Bronchial epithelial cell (primary cell): ENCODE measurements around the gene TGFBR3. TPM values are rescaled to one million over a fixed set of nuclear protein-coding genes. Genes with fewer than 3 reads are reported as not detected.

Experiments used
- DNase-seq: peaks from one replicate; pipeline ENCODE4 v3.0.0-alpha.2; 2010; ENCODE audit warnings: low read depth
- FAIRE-seq: peaks from 2 replicates; lab custom pipeline; 2011; peaks lifted over from hg19 to GRCh38; lab: Jason Lieb, UNC
- H3K27me3 ChIP-seq: 2 replicates; pipeline ENCODE4 v1.5.1; 2011; ENCODE audit warnings: low read length; ENCODE audit not compliant: control insufficient read depth, insufficient read depth
- H3K36me3 ChIP-seq: 2 replicates; pipeline ENCODE4 v1.5.1; 2011; ENCODE audit warnings: low read length; ENCODE audit not compliant: control insufficient read depth, insufficient read depth
- H3K4me3 ChIP-seq: 2 replicates; pipeline ENCODE4 v1.5.1; 2011; ENCODE audit warnings: mild to moderate bottlenecking, low read depth, low read length, control low read depth
- total RNA-seq: library from RNA; depleted of rRNA; stranded (reverse); fragments of >200 nt; gene quantifications from 2 replicates; pipeline ENCODE4 v1.2.1, GENCODE V29; 2014
- TF ChIP-seq, protein P1 (sequence below): IDR thresholded peaks from 2 replicates; pipeline ENCODE4 v1.5.1; 2011; ENCODE audit warnings: mild to moderate bottlenecking, moderate library complexity, low read length, control low read depth, inconsistent platforms; ENCODE audit not compliant: insufficient read depth, severe bottlenecking

The TGFBR3 gene
- total RNA-seq, 1 donor from 2014 or later, result 1.8 TPM

DNA sequence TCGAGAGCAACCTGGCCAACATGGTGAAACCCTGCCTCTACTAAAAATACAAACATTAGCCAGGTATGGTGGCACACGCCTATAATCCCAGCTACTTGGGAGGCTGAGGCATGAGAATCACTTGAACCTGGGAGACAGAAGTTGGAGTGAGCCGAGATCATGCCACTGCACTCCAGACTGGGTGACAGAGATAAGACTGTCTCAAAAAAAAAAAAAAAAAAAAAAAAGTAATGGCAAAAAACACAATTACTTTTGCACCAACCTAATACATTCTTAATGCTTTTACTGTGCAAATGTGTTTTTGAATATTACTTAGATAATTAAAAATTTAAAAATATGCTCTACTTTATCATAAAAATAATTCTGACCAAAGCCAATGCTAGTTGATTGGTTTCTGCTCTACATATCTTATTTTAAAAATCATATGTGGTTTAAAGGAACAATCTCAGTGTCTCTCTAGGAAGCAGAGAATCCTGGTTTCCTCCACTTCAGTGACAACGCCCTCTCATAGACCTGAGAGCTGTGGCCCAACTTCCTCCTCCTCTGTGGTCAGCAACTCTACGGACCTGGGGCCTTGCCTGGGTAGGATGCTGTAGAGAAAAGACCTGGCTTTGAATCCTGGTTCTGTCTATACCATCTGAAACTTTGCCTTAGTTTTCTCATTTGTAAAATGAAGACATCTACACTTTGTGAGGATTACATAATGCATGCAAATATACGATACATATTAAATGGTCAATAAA, 64.7 kb downstream of the TGFBR3 start:
- no peak for FAIRE-seq

DNA sequence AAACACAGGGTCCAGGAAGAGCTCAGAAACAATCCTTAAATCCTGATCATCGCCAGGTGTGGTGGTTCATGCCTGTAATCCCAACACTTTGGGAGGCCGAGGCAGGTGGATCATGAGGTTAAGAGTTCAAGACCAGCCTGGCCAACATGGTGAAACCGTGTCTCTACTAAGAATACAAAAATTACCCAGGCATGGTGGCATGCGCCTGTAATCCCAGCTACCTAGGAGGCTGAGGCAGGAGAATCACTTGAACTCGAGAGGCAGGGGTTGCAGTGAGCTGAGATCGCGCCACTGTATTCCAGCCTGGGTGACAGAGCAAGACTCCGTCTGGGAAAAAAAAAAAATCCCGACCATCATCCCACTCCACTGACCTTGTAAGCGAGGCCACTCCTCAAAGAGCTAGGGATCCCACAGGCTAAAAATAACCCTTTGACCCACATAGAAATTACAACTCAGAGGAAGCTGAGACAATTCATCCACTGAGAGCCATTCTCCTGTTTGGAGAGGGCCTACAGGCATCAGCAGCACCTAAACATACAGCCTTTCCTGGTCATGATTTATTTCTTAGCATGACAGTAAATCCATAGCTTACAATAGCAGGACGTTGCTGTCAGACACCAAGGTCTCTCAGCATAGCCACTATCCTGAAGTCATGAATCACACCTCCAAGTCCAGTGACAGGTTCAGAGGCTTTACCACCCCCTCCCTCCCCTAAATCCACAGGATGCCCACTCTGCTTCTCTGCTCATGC, 66.7 kb downstream of the TGFBR3 start:
- TF ChIP-seq, protein P1, sequence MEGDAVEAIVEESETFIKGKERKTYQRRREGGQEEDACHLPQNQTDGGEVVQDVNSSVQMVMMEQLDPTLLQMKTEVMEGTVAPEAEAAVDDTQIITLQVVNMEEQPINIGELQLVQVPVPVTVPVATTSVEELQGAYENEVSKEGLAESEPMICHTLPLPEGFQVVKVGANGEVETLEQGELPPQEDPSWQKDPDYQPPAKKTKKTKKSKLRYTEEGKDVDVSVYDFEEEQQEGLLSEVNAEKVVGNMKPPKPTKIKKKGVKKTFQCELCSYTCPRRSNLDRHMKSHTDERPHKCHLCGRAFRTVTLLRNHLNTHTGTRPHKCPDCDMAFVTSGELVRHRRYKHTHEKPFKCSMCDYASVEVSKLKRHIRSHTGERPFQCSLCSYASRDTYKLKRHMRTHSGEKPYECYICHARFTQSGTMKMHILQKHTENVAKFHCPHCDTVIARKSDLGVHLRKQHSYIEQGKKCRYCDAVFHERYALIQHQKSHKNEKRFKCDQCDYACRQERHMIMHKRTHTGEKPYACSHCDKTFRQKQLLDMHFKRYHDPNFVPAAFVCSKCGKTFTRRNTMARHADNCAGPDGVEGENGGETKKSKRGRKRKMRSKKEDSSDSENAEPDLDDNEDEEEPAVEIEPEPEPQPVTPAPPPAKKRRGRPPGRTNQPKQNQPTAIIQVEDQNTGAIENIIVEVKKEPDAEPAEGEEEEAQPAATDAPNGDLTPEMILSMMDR, result no peak
- Histone ChIP-seq H3K36me3 (no peaks in the 10 kb centered on the region), H3K4me3 (no peak overlapping the region), H3K27me3 (no peaks in the 10 kb centered on the region)
- no peak for FAIRE-seq
- no peak for DNase-seq

More for the DNA sequence above, 64.7 kb downstream of the TGFBR3 start:
- no peak for DNase-seq
- H3K4me3 ChIP-seq, result no peak overlapping the region
- TF ChIP-seq, protein P1, result no peak
- no peaks in the 10 kb centered on the region for H3K36me3 ChIP-seq
- no peaks in the 10 kb centered on the region for H3K27me3 ChIP-seq

DNA sequence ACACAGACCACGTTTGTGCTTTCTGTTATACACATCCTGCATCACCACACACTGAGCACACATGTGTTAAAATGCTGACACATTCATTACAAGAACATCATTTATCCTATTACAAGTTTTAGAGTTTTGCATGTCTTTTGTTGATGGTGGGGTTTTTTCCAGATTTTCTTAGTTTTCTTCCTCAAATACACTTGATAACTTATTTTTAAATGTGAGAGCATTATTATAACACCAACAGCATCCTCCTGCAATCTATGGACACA, 67.3 kb downstream of the TGFBR3 start:
- no peak overlapping the region for H3K4me3 ChIP-seq
- DNase-seq (no peak), FAIRE-seq (no peak)
- TF ChIP-seq, protein P1, result no peak
- H3K36me3 ChIP-seq, result no peaks in the 10 kb centered on the region
- H3K27me3 ChIP-seq, result no peaks in the 10 kb centered on the region

DNA sequence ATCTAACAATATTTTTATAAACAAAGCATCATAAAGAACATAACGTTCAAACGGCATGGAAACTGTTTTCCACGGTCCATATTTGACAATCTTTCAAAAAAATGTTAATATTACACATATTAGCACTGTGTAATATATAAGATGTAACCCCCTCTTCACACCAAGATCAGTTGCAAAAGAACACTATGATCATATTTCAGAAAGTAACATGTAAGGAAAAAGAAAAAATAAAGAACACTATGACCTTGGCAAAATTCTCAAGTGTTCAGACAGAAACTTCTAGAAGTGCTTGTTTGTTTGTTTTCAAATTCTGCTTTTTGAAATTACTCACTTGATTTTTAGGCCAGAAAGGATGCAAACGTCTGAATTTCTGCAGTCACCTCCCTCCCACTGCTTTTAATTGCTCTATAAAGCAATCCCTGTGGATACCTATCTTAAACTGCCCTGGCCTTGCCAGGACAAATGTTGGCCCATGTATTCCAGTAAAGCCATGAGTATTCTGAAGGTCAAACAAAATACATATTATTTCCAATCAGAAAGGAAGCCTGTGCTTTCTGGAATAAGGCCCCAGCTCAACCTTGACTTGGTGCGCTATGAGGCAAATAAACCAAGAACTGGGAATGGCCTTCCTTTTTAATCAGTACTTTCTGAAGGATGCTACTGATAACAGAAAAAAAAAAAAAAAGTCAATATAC, 68.6 kb downstream of the TGFBR3 start:
- Histone ChIP-seq H3K4me3 (no peak overlapping the region), H3K27me3 (no peaks in the 10 kb centered on the region), H3K36me3 (no peaks in the 10 kb centered on the region)
- DNase-seq, result no peak
- no peak for FAIRE-seq
- TF ChIP-seq, protein P1, result no peak

DNA sequence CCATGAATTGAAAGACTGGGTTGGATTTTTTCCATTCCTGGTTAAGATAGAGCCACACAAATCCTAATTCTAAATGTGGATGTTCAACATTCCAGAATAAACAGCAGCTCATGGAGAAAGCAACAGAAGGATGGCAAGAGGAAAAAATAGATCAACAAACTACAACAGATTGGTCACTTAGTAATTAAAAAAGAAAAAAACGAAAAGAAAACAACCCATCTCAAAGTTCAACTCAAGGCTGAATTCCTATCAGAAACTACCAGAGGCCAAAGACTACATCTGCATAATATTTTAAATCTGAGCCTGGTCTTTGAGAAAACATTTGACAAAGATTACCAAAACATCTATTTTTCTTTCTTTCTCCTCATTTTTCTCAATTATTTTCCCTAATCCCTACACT, 69.9 kb downstream of the TGFBR3 start:
- no peak overlapping the region for H3K4me3 ChIP-seq
- DNase-seq (no peak), FAIRE-seq (no peak)
- no peaks in the 10 kb centered on the region for H3K27me3 ChIP-seq
- no peaks in the 10 kb centered on the region for H3K36me3 ChIP-seq
- TF ChIP-seq, protein P1, result no peak
